Measurements from ENCODE around the gene AGRP. TPM values are rescaled to one million over a fixed set of nuclear protein-coding genes. Genes with fewer than 3 reads are reported as not detected.

AGRP gene
- total RNA-seq, 1 experiment from 2014 or later, result not detected

DNA sequence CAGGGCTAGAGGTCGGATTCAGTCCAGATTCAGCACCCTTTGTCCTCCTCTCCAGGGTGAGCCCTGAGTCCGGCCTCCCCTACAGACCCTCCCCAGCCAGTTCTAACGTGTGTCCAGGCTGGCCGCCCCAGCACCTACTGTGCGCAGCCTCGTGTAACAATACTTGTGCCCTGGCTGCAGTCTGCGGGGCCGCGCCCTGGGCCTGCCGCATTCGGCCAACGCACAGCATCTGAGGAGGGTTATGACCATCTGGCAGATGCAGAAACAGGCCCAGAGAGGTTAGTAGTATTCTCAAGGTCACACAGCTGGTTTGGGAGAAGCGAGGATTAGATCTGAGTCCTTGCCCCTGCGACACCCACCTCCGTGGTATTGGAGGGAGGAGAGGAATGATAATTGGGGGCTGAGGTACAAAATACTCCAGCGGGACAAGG, 46.2 kb upstream of the AGRP start:
- Mint-ChIP-seq H3K36me3 (ENCODE audit: insufficient read depth in 1 of 3, low read depth in 3 of 3) (no peaks in the 10 kb centered on the region), H3K27me3 (ENCODE audit: low read depth) (peaks cover 92% of the 10 kb centered on the region), H3K4me1 (peaks cover 10 to 11% of the 10 kb centered on the region in 2 experiments), H3K27ac (no peak overlapping the region), H3K4me3 (peak overlapping the region; percentile 58 to 83), H3K9me3 (peaks cover 0 to 4% of the 10 kb centered on the region in 2 experiments; a peak in 1 of 5 replicates)
- no peaks in the 10 kb centered on the region for H4K20me1 ChIP-seq (ENCODE audit: control insufficient read depth, insufficient read depth, insufficient read length)
- no peak overlapping the region for H3K4ac ChIP-seq (ENCODE audit: low read depth, low read length)
- no peak for DNase-seq
- H3K27ac ChIP-seq (ENCODE audit: insufficient read length, low read depth, low read length), result no peak overlapping the region
- no peaks in the 10 kb centered on the region for H3K79me2 ChIP-seq (ENCODE audit: insufficient read depth, low read length)
- peaks cover 18% of the 10 kb centered on the region for H3K23me2 ChIP-seq (ENCODE audit: insufficient read length, low read depth, low read length, poor library complexity, severe bottlenecking)
- H2BK15ac ChIP-seq (ENCODE audit: low read depth, low read length), result no peak overlapping the region
- H2AFZ ChIP-seq (ENCODE audit: low read length), result no peak overlapping the region
- H3T11ph ChIP-seq (ENCODE audit: low read length), result no peak overlapping the region
- H3K79me1 ChIP-seq (ENCODE audit: insufficient read depth, low read depth, low read length, poor library complexity, severe bottlenecking), result no peaks in the 10 kb centered on the region
- no CpG with 5 or more reads among the region's 16 CpGs for WGBS (ENCODE audit: extremely low coverage, insufficient read length, low lambda C conversion rate)
- H3K56ac ChIP-seq (ENCODE audit: insufficient read length, low read depth, low read length), result no peak overlapping the region
- peak overlapping the region; percentile 82 for H3K4me2 ChIP-seq (ENCODE audit: insufficient read depth, insufficient read length, low read length)
- peaks cover 57% of the 10 kb centered on the region; the same call in 1 of the 2 replicates for H3K27me3 ChIP-seq (ENCODE audit: insufficient read depth, low read length)
- no peak overlapping the region for H2AK5ac ChIP-seq (ENCODE audit: insufficient read length, low read length)
- H2BK5ac ChIP-seq (ENCODE audit: insufficient read length, low read length), result no peak overlapping the region
- no peak overlapping the region for H3K23ac ChIP-seq (ENCODE audit: insufficient read length, low read depth, low read length)
- H2BK120ac ChIP-seq (ENCODE audit: low read depth, low read length, poor library complexity, severe bottlenecking), result no peak overlapping the region
- TF ChIP-seq, protein P1, sequence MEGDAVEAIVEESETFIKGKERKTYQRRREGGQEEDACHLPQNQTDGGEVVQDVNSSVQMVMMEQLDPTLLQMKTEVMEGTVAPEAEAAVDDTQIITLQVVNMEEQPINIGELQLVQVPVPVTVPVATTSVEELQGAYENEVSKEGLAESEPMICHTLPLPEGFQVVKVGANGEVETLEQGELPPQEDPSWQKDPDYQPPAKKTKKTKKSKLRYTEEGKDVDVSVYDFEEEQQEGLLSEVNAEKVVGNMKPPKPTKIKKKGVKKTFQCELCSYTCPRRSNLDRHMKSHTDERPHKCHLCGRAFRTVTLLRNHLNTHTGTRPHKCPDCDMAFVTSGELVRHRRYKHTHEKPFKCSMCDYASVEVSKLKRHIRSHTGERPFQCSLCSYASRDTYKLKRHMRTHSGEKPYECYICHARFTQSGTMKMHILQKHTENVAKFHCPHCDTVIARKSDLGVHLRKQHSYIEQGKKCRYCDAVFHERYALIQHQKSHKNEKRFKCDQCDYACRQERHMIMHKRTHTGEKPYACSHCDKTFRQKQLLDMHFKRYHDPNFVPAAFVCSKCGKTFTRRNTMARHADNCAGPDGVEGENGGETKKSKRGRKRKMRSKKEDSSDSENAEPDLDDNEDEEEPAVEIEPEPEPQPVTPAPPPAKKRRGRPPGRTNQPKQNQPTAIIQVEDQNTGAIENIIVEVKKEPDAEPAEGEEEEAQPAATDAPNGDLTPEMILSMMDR (conservative IDR thresholded peaks at IDR 0.05), result no peak
- peak overlapping the region; percentile 9 for H3K18ac ChIP-seq (ENCODE audit: insufficient read length, low read depth, low read length)
- H3K4me1 ChIP-seq (ENCODE audit: insufficient read depth, low read length), result no peaks in the 10 kb centered on the region; the same call in 1 of the 2 replicates
- no peak overlapping the region for H3K9ac ChIP-seq (ENCODE audit: extremely low read depth, insufficient read length, low read length)
- peak overlapping the region; percentile 9; the same call in 1 of the 2 replicates for H3K14ac ChIP-seq (ENCODE audit: insufficient read depth, low read length)
- no peak overlapping the region for H4K5ac ChIP-seq (ENCODE audit: insufficient read length, low read depth, low read length)
- H4K8ac ChIP-seq (replicated peaks; ENCODE audit: insufficient read length, low read depth, low read length), result no peak overlapping the region
- no peak overlapping the region for H2BK12ac ChIP-seq (ENCODE audit: insufficient read length, low read depth, low read length)
- no peak overlapping the region for H2BK20ac ChIP-seq (ENCODE audit: low read depth, low read length, poor library complexity, severe bottlenecking)
- no peaks in the 10 kb centered on the region for H3K9me3 ChIP-seq (ENCODE audit: control insufficient read depth, low read depth, low read length)
- H4K91ac ChIP-seq (ENCODE audit: insufficient read length, low read depth, low read length), result no peak overlapping the region
